ENCODE results near the gene BLZF1. TPM values are rescaled to one million over a fixed set of nuclear protein-coding genes. Genes with fewer than 3 reads are reported as not detected.
"Not testable (repeated sequence)": the region's sequence is repeated elsewhere in the genome, so short reads cannot be mapped to it uniquely, and the experiment has no call there.

BLZF1 gene
- total and polyA plus RNA-seq, 9 donors = 9.2 to 28.8 (median 19.2) TPM

- intact Hi-C loops (cut with DNase I) = no loop called here
- H3K4me3 ChIP-seq = no peak overlapping the region
- no peak for DNase-seq
- H3K4me1 ChIP-seq (ENCODE audit: insufficient read depth) = no peaks in the 10 kb centered on the region
- H3K36me3 ChIP-seq = no peaks in the 10 kb centered on the region
- TF ChIP-seq EP300 (IDR thresholded peaks at IDR 0.05) = no peak
- TF ChIP-seq, protein P1, sequence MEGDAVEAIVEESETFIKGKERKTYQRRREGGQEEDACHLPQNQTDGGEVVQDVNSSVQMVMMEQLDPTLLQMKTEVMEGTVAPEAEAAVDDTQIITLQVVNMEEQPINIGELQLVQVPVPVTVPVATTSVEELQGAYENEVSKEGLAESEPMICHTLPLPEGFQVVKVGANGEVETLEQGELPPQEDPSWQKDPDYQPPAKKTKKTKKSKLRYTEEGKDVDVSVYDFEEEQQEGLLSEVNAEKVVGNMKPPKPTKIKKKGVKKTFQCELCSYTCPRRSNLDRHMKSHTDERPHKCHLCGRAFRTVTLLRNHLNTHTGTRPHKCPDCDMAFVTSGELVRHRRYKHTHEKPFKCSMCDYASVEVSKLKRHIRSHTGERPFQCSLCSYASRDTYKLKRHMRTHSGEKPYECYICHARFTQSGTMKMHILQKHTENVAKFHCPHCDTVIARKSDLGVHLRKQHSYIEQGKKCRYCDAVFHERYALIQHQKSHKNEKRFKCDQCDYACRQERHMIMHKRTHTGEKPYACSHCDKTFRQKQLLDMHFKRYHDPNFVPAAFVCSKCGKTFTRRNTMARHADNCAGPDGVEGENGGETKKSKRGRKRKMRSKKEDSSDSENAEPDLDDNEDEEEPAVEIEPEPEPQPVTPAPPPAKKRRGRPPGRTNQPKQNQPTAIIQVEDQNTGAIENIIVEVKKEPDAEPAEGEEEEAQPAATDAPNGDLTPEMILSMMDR (IDR thresholded peaks at IDR 0.05) = no peak
- no peak for TF ChIP-seq POLR2A (IDR thresholded peaks at IDR 0.05)
- H3K27ac ChIP-seq = no peak overlapping the region
- peaks cover 0 to 3% of the 10 kb centered on the region in 2 donors for H3K9me3 ChIP-seq
- 89 to 93% (median 91%) methylated on average over 1 of the region's 1 CpG for WGBS, 3 donors
- H3K27me3 ChIP-seq = no peaks in the 10 kb centered on the region
Observed at GRCh38 chr1:169392406-169392805, 24.4 kb downstream of the BLZF1 start.

GRCh38 chr1:169395955-169396354, 28.0 kb downstream of the BLZF1 start:
- H3K36me3 ChIP-seq = no peaks in the 10 kb centered on the region
- peaks cover 0 to 3% of the 10 kb centered on the region in 2 donors for H3K9me3 ChIP-seq
- H3K27ac ChIP-seq = no peak overlapping the region
- H3K4me3 ChIP-seq = no peak overlapping the region
- H3K27me3 ChIP-seq = no peaks in the 10 kb centered on the region
- H3K4me1 ChIP-seq (ENCODE audit: insufficient read depth) = no peaks in the 10 kb centered on the region
- DNase-seq = no peak
- intact Hi-C loops (cut with DNase I) = no loop called here
- TF ChIP-seq EP300 (IDR thresholded peaks at IDR 0.05) (no peak), POLR2A (IDR thresholded peaks at IDR 0.05) (no peak)
- TF ChIP-seq, protein P1 (IDR thresholded peaks at IDR 0.05) = no peak
- WGBS, 3 donors = 93 to 98% (median 95%) methylated on average over 3 of the region's 3 CpGs

GRCh38 chr1:169402578-169402977, 34.6 kb downstream of the BLZF1 start:
- intact Hi-C loops (cut with DNase I); H3K27ac ChIP-seq; H3K9me3 ChIP-seq; H3K4me1 ChIP-seq (ENCODE audit: insufficient read depth); H3K36me3 ChIP-seq; H3K4me3 ChIP-seq; DNase-seq; H3K27me3 ChIP-seq: not testable (repeated sequence)
- WGBS, 3 donors = 82 to 100% (median 93%) methylated on average over 1 of the region's 1 CpG

- H3K9me3 ChIP-seq; H3K27ac ChIP-seq; H3K4me3 ChIP-seq; DNase-seq; H3K4me1 ChIP-seq (ENCODE audit: insufficient read depth); H3K27me3 ChIP-seq; intact Hi-C loops (cut with DNase I); H3K36me3 ChIP-seq: not testable (repeated sequence)
- WGBS, 3 donors = 83 to 100% (median 96%) methylated on average over 4 to 5 of the region's 5 CpGs
Observed at GRCh38 chr1:169408340-169408739, 40.3 kb downstream of the BLZF1 start.

- DNase-seq = no peak
- no peaks in the 10 kb centered on the region for H3K27me3 ChIP-seq
- no peak overlapping the region for H3K4me3 ChIP-seq
- WGBS, 3 donors = 86 to 91% (median 91%) methylated on average over 2 of the region's 2 CpGs
- H3K4me1 ChIP-seq (ENCODE audit: insufficient read depth) = no peaks in the 10 kb centered on the region
- H3K36me3 ChIP-seq = no peaks in the 10 kb centered on the region
- no peak for TF ChIP-seq EP300 (IDR thresholded peaks at IDR 0.05)
- no peak for TF ChIP-seq POLR2A (IDR thresholded peaks at IDR 0.05)
- TF ChIP-seq, protein P1 (IDR thresholded peaks at IDR 0.05) = no peak
- no peak overlapping the region for H3K27ac ChIP-seq
- intact Hi-C loops (cut with DNase I) = no loop called here
- no peaks in the 10 kb centered on the region for H3K9me3 ChIP-seq
Observed at GRCh38 chr1:169414952-169415351, 47.0 kb downstream of the BLZF1 start.

DNA sequence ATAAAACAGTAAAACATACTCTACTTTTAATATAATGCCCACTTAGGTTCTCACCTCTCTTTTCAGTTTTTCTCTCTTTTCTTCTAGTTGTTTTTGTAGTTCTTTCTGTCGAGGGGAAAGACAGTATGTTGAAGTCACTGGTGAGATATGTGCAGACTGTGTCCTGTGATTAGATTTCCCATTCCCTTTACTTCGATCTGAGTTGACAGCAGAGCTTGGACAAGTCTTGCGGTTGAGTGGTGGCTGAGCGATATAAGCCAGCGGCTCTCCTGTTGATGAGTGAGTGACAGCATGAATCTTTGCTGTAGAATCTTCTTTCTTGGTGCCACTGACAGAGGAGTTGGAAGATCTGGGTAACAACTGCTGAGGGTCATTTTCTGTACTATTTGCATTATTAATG, 53.3 kb downstream of the BLZF1 start:
- 90 to 96% (median 92%) methylated on average over 5 of the region's 5 CpGs for WGBS, 3 donors
- Histone ChIP-seq H3K27ac (no peak overlapping the region), H3K9me3 (no peaks in the 10 kb centered on the region), H3K4me3 (no peak overlapping the region), H3K27me3 (no peaks in the 10 kb centered on the region), H3K4me1 (ENCODE audit: insufficient read depth) (no peaks in the 10 kb centered on the region), H3K36me3 (no peaks in the 10 kb centered on the region)
- DNase-seq = no peak
- no peak for TF ChIP-seq POLR2A (IDR thresholded peaks at IDR 0.05)
- no peak for TF ChIP-seq EP300 (IDR thresholded peaks at IDR 0.05)
- TF ChIP-seq, protein P1 (IDR thresholded peaks at IDR 0.05) = no peak
- intact Hi-C loops (cut with DNase I) = no loop called here

Data from ovary (tissue), 9 donors.